ENCODE measurements around the gene TP53BP2. TPM values are rescaled to one million over a fixed set of nuclear protein-coding genes. Genes with fewer than 3 reads are reported as not detected.

TP53BP2 gene
- total RNA-seq, 1 donor = 32.7 TPM

DNA sequence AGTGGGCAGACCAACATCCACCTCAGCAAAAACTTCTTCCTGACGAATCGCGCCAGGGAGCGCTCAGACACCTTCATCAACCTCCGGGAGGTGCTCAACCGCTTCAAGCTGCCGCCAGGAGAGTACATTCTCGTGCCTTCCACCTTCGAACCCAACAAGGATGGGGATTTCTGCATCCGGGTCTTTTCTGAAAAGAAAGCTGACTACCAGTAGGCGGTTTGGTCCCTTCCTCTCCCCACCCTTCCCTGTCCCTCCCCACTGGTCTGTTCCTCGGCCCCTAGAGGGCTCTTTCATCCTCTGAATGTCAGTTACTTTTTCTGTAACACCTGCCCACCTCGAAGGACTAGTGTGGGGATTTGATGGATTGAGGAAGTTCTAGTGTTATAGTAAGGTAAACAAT, 86.5 kb downstream of the TP53BP2 start:
- no peak for DNase-seq (ENCODE audit: low read depth)
- TF ChIP-seq, protein P1, sequence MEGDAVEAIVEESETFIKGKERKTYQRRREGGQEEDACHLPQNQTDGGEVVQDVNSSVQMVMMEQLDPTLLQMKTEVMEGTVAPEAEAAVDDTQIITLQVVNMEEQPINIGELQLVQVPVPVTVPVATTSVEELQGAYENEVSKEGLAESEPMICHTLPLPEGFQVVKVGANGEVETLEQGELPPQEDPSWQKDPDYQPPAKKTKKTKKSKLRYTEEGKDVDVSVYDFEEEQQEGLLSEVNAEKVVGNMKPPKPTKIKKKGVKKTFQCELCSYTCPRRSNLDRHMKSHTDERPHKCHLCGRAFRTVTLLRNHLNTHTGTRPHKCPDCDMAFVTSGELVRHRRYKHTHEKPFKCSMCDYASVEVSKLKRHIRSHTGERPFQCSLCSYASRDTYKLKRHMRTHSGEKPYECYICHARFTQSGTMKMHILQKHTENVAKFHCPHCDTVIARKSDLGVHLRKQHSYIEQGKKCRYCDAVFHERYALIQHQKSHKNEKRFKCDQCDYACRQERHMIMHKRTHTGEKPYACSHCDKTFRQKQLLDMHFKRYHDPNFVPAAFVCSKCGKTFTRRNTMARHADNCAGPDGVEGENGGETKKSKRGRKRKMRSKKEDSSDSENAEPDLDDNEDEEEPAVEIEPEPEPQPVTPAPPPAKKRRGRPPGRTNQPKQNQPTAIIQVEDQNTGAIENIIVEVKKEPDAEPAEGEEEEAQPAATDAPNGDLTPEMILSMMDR (IDR thresholded peaks at IDR 0.05; ENCODE audit: insufficient read depth, low read length) = no peak
- no peak overlapping the region for H3K4me3 ChIP-seq (ENCODE audit: low read depth, low read length)

GRCh38 chr1:223758734-223759133, 87.0 kb downstream of the TP53BP2 start:
- no peak overlapping the region for H3K4me3 ChIP-seq (ENCODE audit: low read depth, low read length)
- TF ChIP-seq, protein P1 (IDR thresholded peaks at IDR 0.05; ENCODE audit: insufficient read depth, low read length) = no peak
- DNase-seq (ENCODE audit: low read depth) = no peak

DNA sequence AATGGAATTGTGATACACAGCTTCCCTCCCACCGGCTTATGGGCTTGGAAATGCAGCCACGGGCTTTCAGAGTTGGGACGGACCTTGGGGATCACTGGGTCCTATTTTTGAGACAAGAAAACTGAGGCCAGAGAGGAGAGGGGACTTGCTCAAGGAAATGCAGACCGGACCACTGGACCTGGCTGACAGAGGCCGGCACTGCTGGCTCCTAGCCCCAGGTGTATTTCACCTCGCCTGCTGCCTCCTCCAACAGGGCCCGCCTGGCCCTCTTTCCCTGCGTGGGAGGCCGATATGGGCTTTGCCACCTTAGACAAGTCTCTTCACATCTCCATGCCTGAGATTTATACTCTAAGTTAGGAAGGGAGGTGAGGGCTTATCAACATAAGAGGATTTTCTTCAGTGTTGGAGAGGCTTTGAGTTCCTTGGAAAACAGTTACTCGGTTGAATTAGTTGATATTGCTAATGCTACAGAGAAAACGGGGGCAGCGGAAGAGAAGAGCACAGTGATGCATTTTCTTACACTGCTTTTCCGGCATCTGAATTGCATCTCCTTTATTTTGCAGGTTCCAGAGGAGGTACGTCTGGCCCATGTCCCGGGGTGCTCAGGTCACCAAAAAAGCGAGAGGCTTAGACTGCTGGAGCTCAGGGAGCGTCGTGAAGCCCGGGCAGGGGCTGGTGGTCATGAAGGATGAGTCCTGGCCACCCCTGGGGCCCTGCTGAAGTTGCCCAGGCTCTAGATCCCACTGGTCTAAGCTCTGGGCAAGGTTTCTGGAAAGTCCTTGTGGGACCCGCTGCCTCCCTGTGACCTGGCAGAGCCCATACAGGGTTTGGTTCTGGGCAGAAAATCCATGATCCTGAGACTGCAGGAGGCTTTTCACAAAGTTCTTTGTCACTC, 88.7 kb downstream of the TP53BP2 start:
- DNase-seq (ENCODE audit: low read depth) = no peak
- no peak overlapping the region for H3K4me3 ChIP-seq (ENCODE audit: low read depth, low read length)
- TF ChIP-seq, protein P1 (IDR thresholded peaks at IDR 0.05; ENCODE audit: insufficient read depth, low read length) = no peak

DNA sequence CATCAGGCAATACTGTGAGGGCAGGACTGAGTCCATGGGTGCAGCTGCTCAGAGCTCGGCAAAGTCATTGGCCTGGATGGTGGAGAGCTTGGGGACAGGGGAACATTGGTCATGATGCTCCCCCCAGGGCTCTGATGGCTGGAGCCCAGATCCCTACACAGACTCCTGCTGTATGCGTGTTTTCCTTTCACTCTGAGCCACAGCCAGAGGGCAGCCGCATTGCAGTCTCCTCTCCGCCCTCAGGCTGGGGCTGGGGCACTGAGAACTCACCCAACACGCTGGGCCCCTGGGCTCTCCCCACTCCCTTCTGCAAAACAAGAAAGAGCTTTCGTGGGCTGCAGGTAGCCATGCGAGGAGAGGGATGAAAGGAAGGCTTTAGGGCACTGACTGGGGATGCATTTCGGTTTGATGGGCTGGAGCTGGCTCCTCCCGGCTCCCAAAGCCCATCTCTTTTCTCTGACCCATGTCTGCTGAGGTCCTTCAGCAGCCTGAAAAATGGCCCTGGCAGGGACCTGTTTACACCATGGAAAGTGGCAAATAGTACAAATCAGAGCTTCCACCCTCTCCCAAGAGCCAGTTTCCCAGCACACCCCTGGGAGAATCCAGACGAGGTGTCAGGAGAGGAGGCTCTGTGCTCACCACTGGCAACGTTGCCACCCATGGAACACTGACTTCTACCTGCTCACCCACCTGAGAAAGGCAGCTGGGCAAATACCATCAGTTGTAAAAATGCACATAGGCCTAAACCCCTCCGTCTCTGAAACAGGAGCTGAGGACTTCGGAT, 89.6 kb downstream of the TP53BP2 start:
- DNase-seq (ENCODE audit: low read depth) = no peak

DNA sequence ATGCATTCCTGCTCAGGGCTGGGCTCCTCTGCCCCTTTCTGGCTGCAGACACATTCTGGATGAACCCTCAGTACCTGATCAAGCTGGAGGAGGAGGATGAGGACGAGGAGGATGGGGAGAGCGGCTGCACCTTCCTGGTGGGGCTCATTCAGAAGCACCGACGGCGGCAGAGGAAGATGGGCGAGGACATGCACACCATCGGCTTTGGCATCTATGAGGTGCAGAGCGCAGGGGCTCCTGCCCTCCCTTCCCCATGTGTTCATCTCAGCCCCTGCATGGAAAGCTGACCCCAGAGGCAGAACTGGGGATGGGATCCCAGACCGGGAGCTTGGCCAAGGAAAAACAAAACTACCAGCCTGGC, 90.3 kb downstream of the TP53BP2 start:
- H3K4me3 ChIP-seq (ENCODE audit: low read depth, low read length) = no peak overlapping the region
- DNase-seq (ENCODE audit: low read depth) = no peak
- TF ChIP-seq, protein P1 (IDR thresholded peaks at IDR 0.05; ENCODE audit: insufficient read depth, low read length) = no peak

More for the DNA sequence above, 89.6 kb downstream of the TP53BP2 start:
- no peak overlapping the region for H3K4me3 ChIP-seq (ENCODE audit: low read depth, low read length)
- TF ChIP-seq, protein P1 (IDR thresholded peaks at IDR 0.05; ENCODE audit: insufficient read depth, low read length) = no peak

- no peak for DNase-seq (ENCODE audit: low read depth)
- TF ChIP-seq, protein P1 (IDR thresholded peaks at IDR 0.05; ENCODE audit: insufficient read depth, low read length) = no peak
- H3K4me3 ChIP-seq (ENCODE audit: low read depth, low read length) = no peak overlapping the region
Observed at GRCh38 chr1:223754681-223755431, 90.9 kb downstream of the TP53BP2 start.
